CD14-positive monocyte (primary cell): Measurements from ENCODE around the gene SEMA3E. TPM values are rescaled to one million over a fixed set of nuclear protein-coding genes. Genes with fewer than 3 reads are reported as not detected.

Source experiments
- DNase-seq, 3 donors: peaks; one replicate each; pipeline ENCODE4 v3.0.0-alpha.2; 2011 to 2022
- H2AFZ ChIP-seq: 2 replicates; pipeline ENCODE4 v1.6.0; 2012; ENCODE audit warnings: mild to moderate bottlenecking, low read depth, low read length, inconsistent platforms; ENCODE audit not compliant: insufficient read depth, poor library complexity, severe bottlenecking
- H3K27ac ChIP-seq, 2 donors: 1 replicate in 1 of 2; 2 replicates in 1 of 2; pipeline ENCODE4 v1.5.1; 2012 to 2013; ENCODE audit warnings: low read length in 2 of 2, control low read depth in 1 of 2, inconsistent platforms in 1 of 2, low read depth in 1 of 2, mild to moderate bottlenecking in 1 of 2
- H3K27me3 ChIP-seq, 2 donors: one replicate each; pipeline versions ENCODE4 v1.6.0 to v1.6.1; 2011 to 2013; ENCODE audit warnings: low read length in 2 of 2; ENCODE audit not compliant: control insufficient read depth in 2 of 2, insufficient read depth in 2 of 2
- H3K36me3 ChIP-seq, 2 donors: replicated peaks in 1 of 2; 1 replicate in 1 of 2; 2 replicates in 1 of 2; pipeline versions ENCODE4 v1.5.1 to v1.6.1; 2012 to 2013; ENCODE audit warnings: low read length in 2 of 2, control low read depth in 1 of 2, inconsistent platforms in 1 of 2, mild to moderate bottlenecking in 1 of 2; ENCODE audit not compliant: insufficient read depth in 2 of 2, control insufficient read depth in 1 of 2
- H3K4me1 ChIP-seq, 2 donors: 1 replicate in 1 of 2; 2 replicates in 1 of 2; pipeline versions ENCODE4 v1.5.1 to v1.6.1; 2012 to 2013; ENCODE audit warnings: low read length in 2 of 2, control low read depth in 1 of 2, inconsistent platforms in 1 of 2, mild to moderate bottlenecking in 1 of 2, moderate library complexity in 1 of 2; ENCODE audit not compliant: insufficient read depth in 2 of 2, control insufficient read depth in 1 of 2
- H3K4me2 ChIP-seq: replicated peaks from 2 replicates; pipeline ENCODE3; 2012; ENCODE audit warnings: low read length, moderate library complexity, mild to moderate bottlenecking; ENCODE audit not compliant: poor library complexity, severe bottlenecking; ENCODE audit errors: extremely low read depth
- H3K4me3 ChIP-seq, 3 experiments: fragments of 200-600 bp in 1 of 3; sonication (generic) in 1 of 3; replicated peaks in 1 of 3; 1 replicate in 2 of 3; 2 replicates in 1 of 3; pipeline ENCODE4 v1.5.1; 2011 to 2013; ENCODE audit warnings: low read length in 3 of 3, mild to moderate bottlenecking in 3 of 3, control low read depth in 2 of 3, low read depth in 2 of 3, inconsistent platforms in 1 of 3, moderate library complexity in 1 of 3
- H3K79me2 ChIP-seq: 2 replicates; pipeline ENCODE4 v1.6.0; 2012; ENCODE audit warnings: mild to moderate bottlenecking, control low read depth, inconsistent platforms, low read length, moderate library complexity; ENCODE audit not compliant: insufficient read depth
- H3K9ac ChIP-seq: 2 replicates; pipeline ENCODE4 v1.6.0; 2017; ENCODE audit warnings: low read length, mild to moderate bottlenecking; ENCODE audit not compliant: insufficient read depth, poor library complexity, severe bottlenecking
- H3K9me3 ChIP-seq, 2 donors: replicated peaks in 1 of 2; 1 replicate in 1 of 2; 2 replicates in 1 of 2; pipeline versions ENCODE4 v1.5.1 to v1.6.1; 2012 to 2013; ENCODE audit warnings: low read length in 2 of 2, control low read depth in 1 of 2; ENCODE audit not compliant: control insufficient read depth in 1 of 2, insufficient read depth in 1 of 2
- H4K20me1 ChIP-seq: 2 replicates; pipeline ENCODE4 v1.6.0; 2012; ENCODE audit warnings: mild to moderate bottlenecking, low read length, control low read depth, moderate library complexity; ENCODE audit not compliant: insufficient read depth
- H3K27ac Mint-ChIP-seq, 7 donors: one replicate each; pipeline ENCODE4 v1.8.0; 2020; ENCODE audit warnings: mild to moderate bottlenecking in 7 of 7, mixed read lengths in 7 of 7, moderate library complexity in 6 of 7, inconsistent platforms in 2 of 7
- H3K27me3 Mint-ChIP-seq, 3 donors: one replicate each; pipeline ENCODE4 v1.8.0; 2021 to 2022; ENCODE audit warnings: low read depth in 3 of 3, mild to moderate bottlenecking in 3 of 3, mixed read lengths in 3 of 3, moderate library complexity in 3 of 3, inconsistent platforms in 1 of 3
- H3K36me3 Mint-ChIP-seq, 2 donors: one replicate each; pipeline ENCODE4 v1.8.0; 2020; ENCODE audit warnings: mixed read lengths in 2 of 2, inconsistent platforms in 1 of 2, mild to moderate bottlenecking in 1 of 2
- H3K4me1 Mint-ChIP-seq: one replicate; pipeline ENCODE4 v1.8.0; 2020; ENCODE audit warnings: mild to moderate bottlenecking, mixed read lengths
- H3K4me3 Mint-ChIP-seq, 2 donors: one replicate each; pipeline ENCODE4 v1.8.0; 2020; ENCODE audit warnings: mild to moderate bottlenecking in 2 of 2, mixed read lengths in 2 of 2, moderate library complexity in 1 of 2
- H3K9me3 Mint-ChIP-seq, 7 donors: one replicate each; pipeline ENCODE4 v1.8.0; 2020 to 2022; ENCODE audit warnings: mixed read lengths in 7 of 7, mild to moderate bottlenecking in 6 of 7, moderate library complexity in 6 of 7, inconsistent platforms in 2 of 7
- CTCF ChIP-seq: fragments of 200-600 bp; IDR thresholded peaks from one replicate; pipeline ENCODE4 v1.8.0; 2022; ENCODE audit warnings: antibody characterized with exemption, mild to moderate bottlenecking
- WGBS: methylation state at CpG from one replicate; pipeline ENCODE4 v1.1.5; 2013; ENCODE audit warnings: missing lambda C conversion rate; ENCODE audit not compliant: insufficient coverage; 5-methylcytosine and 5-hydroxymethylcytosine counted together
- intact Hi-C, 2 donors: fragments of 100-400 bp; cut with micrococcal nuclease; formaldehyde crosslinking; loops; one replicate each; pipeline versions ENCODE4 v1.15.0 to v1.15.1; 2023
- polyA plus RNA-seq, 3 donors: library from polyadenylated mRNA; depleted of rRNA in 1 of 3; unstranded in 2 of 3; stranded (reverse) in 1 of 3; fragments of 300-500 nt in 2 of 3; fragments of >200 nt in 1 of 3; fragmentation: Illumina TruSeq in 2 of 3; gene quantifications; 1 replicate in 2 of 3; 2 replicates in 1 of 3; pipeline ENCODE4 v1.2.3, GENCODE V29; 2012 to 2021

Gene SEMA3E
- polyA plus RNA-seq, 3 donors, result not detected

GRCh38 chr7:83599131-83599530, 49.8 kb downstream of the SEMA3E start:
- Mint-ChIP-seq H3K4me1 (no peaks in the 10 kb centered on the region), H3K36me3 (no peaks in the 10 kb centered on the region), H3K4me3 (no peak overlapping the region), H3K27me3 (no peaks in the 10 kb centered on the region), H3K27ac (no peak overlapping the region), H3K9me3 (peaks cover 0 to 5% (median 1%) of the 10 kb centered on the region in 7 donors)
- DNase-seq, result no peak
- H3K9ac ChIP-seq, result no peak overlapping the region
- H4K20me1 ChIP-seq, result no peaks in the 10 kb centered on the region
- H2AFZ ChIP-seq, result no peak overlapping the region
- H3K27ac ChIP-seq, result no peak overlapping the region
- intact Hi-C loops, result no loop called here
- whole genome bisulfite sequencing, result no CpG with 5 or more reads among the region's 1 CpG
- no peaks in the 10 kb centered on the region for H3K79me2 ChIP-seq
- no peak overlapping the region for H3K4me3 ChIP-seq
- TF ChIP-seq CTCF, result no peak
- no peaks in the 10 kb centered on the region for H3K36me3 ChIP-seq
- H3K4me2 ChIP-seq, result no peak overlapping the region
- no peaks in the 10 kb centered on the region for H3K4me1 ChIP-seq
- H3K27me3 ChIP-seq, result no peaks in the 10 kb centered on the region
- peaks cover 0 to 4% of the 10 kb centered on the region in 2 donors for H3K9me3 ChIP-seq

- Mint-ChIP-seq H3K27me3 (no peaks in the 10 kb centered on the region), H3K9me3 (peaks cover 0 to 2% (median 0%) of the 10 kb centered on the region in 7 donors), H3K27ac (no peak overlapping the region), H3K4me1 (no peaks in the 10 kb centered on the region), H3K36me3 (no peaks in the 10 kb centered on the region), H3K4me3 (no peak overlapping the region)
- TF ChIP-seq CTCF, result no peak
- Histone ChIP-seq H3K36me3 (no peaks in the 10 kb centered on the region), H2AFZ (no peak overlapping the region), H3K4me3 (no peak overlapping the region), H4K20me1 (no peaks in the 10 kb centered on the region), H3K4me2 (no peak overlapping the region), H3K27me3 (no peaks in the 10 kb centered on the region), H3K27ac (no peak overlapping the region), H3K9me3 (no peaks in the 10 kb centered on the region), H3K9ac (no peak overlapping the region), H3K79me2 (no peaks in the 10 kb centered on the region), H3K4me1 (no peaks in the 10 kb centered on the region)
- 89% methylated on average over 3 of the region's 4 CpGs for WGBS
- intact Hi-C loops, result no loop called here
- DNase-seq, result no peak
Observed at GRCh38 chr7:83593921-83594475, 54.9 kb downstream of the SEMA3E start.
